Liver (tissue), 9 donors: ENCODE results near the gene PIGR. TPM values are rescaled to one million over a fixed set of nuclear protein-coding genes. Genes with fewer than 3 reads are reported as not detected.

Experiments
- DNase-seq: peaks from one replicate; pipeline ENCODE4 v3.0.0-alpha.2; 2017; ENCODE audit warnings: low spot score
- H3K27ac ChIP-seq, 2 donors: one replicate each; pipeline ENCODE4 v1.7.0; 2013; ENCODE audit warnings: inconsistent platforms in 2 of 2, low read length in 2 of 2, control low read depth in 1 of 2, low read depth in 1 of 2, mild to moderate bottlenecking in 1 of 2
- H3K27me3 ChIP-seq, 4 donors: one replicate each; pipeline versions ENCODE4 v1.6.1 to v1.7.0; 2013; ENCODE audit warnings: low read length in 3 of 4, inconsistent platforms in 1 of 4, mild to moderate bottlenecking in 1 of 4, moderate library complexity in 1 of 4; ENCODE audit not compliant: control insufficient read depth in 4 of 4, insufficient read depth in 4 of 4
- H3K36me3 ChIP-seq, 4 donors: one replicate each; pipeline versions ENCODE4 v1.6.1 to v1.7.0; 2013; ENCODE audit warnings: low read length in 3 of 4, mild to moderate bottlenecking in 3 of 4, low read depth in 1 of 4, moderate library complexity in 1 of 4; ENCODE audit not compliant: control insufficient read depth in 4 of 4, insufficient read depth in 3 of 4
- H3K4me1 ChIP-seq, 4 donors: one replicate each; pipeline versions ENCODE4 v1.6.1 to v1.7.0; 2013; ENCODE audit warnings: low read length in 3 of 4, mild to moderate bottlenecking in 3 of 4, moderate library complexity in 1 of 4; ENCODE audit not compliant: control insufficient read depth in 4 of 4, insufficient read depth in 4 of 4
- H3K4me3 ChIP-seq, 3 donors: one replicate each; pipeline versions ENCODE4 v1.6.1 to v1.7.0; 2013; ENCODE audit warnings: low read length in 3 of 3, control low read depth in 1 of 3, low read depth in 1 of 3, mild to moderate bottlenecking in 1 of 3
- H3K9ac ChIP-seq, 2 donors: one replicate each; pipeline ENCODE4 v1.7.0; 2013; ENCODE audit warnings: low read length in 2 of 2, mild to moderate bottlenecking in 2 of 2, moderate library complexity in 2 of 2, control low read depth in 1 of 2, low read depth in 1 of 2
- H3K9me3 ChIP-seq, 4 donors: one replicate each; pipeline versions ENCODE4 v1.6.1 to v1.7.0; 2013; ENCODE audit warnings: low read length in 3 of 4; ENCODE audit not compliant: control insufficient read depth in 4 of 4
- ATF3 ChIP-seq: IDR thresholded peaks from 2 replicates; pipeline ENCODE4 v1.6.1; 2016; ENCODE audit warnings: antibody characterized with exemption
- CTCF ChIP-seq: fragments of 150-350 bp; IDR thresholded peaks from 2 replicates; pipeline ENCODE4 v1.5.1; 2017; ENCODE audit warnings: improper control_type of control experiment, low read depth, low read length; ENCODE audit not compliant: missing input control
- EGR1 ChIP-seq, 2 donors: IDR thresholded peaks; 2 replicates each; pipeline ENCODE4 v1.6.1; 2016 to 2018; ENCODE audit warnings: antibody characterized with exemption in 2 of 2, low read depth in 2 of 2
- FOXA1 ChIP-seq: IDR thresholded peaks from 2 replicates; pipeline ENCODE4 v1.6.1; 2016; ENCODE audit warnings: antibody characterized with exemption
- FOXA2 ChIP-seq: IDR thresholded peaks from 2 replicates; pipeline ENCODE4 v1.6.1; 2016; ENCODE audit warnings: antibody characterized with exemption
- GABPA ChIP-seq, 2 donors: IDR thresholded peaks in 1 of 2; conservative IDR thresholded peaks in 1 of 2; 2 replicates each; pipeline ENCODE4 v1.6.1; 2016; ENCODE audit warnings: antibody characterized with exemption in 2 of 2, mild to moderate bottlenecking in 1 of 2, moderate library complexity in 1 of 2
- HNF4A ChIP-seq, 2 donors: conservative IDR thresholded peaks; 2 replicates each; pipeline ENCODE4 v1.6.1; 2016; ENCODE audit warnings: antibody characterized with exemption in 2 of 2, mild to moderate bottlenecking in 2 of 2
- HNF4G ChIP-seq: IDR thresholded peaks from 2 replicates; pipeline ENCODE4 v1.6.1; 2016; ENCODE audit warnings: antibody characterized with exemption
- JUND ChIP-seq, 2 donors: IDR thresholded peaks; 2 replicates each; pipeline ENCODE4 v1.6.1; 2016; ENCODE audit warnings: antibody characterized with exemption in 2 of 2
- MAX ChIP-seq: IDR thresholded peaks from 2 replicates; pipeline ENCODE4 v1.6.1; 2016; ENCODE audit warnings: antibody characterized with exemption
- NR2F2 ChIP-seq: IDR thresholded peaks from 2 replicates; pipeline ENCODE4 v1.6.1; 2016; ENCODE audit warnings: antibody characterized with exemption
- RAD21 ChIP-seq, 2 donors: IDR thresholded peaks; 2 replicates each; pipeline ENCODE4 v1.6.1; 2016; ENCODE audit warnings: antibody characterized with exemption in 2 of 2, mild to moderate bottlenecking in 2 of 2
- REST ChIP-seq: IDR thresholded peaks from 2 replicates; pipeline ENCODE4 v1.6.1; 2016; ENCODE audit warnings: antibody characterized with exemption, mild to moderate bottlenecking
- RXRA ChIP-seq, 2 donors: IDR thresholded peaks; 2 replicates each; pipeline ENCODE4 v1.6.1; 2017 to 2018; ENCODE audit warnings: antibody characterized with exemption in 2 of 2, mild to moderate bottlenecking in 1 of 2
- SP1 ChIP-seq: IDR thresholded peaks from 2 replicates; pipeline ENCODE4 v1.6.1; 2018; ENCODE audit warnings: antibody characterized with exemption, mild to moderate bottlenecking
- TAF1 ChIP-seq: conservative IDR thresholded peaks from 2 replicates; pipeline ENCODE4 v1.6.1; 2016; ENCODE audit warnings: antibody characterized with exemption, mild to moderate bottlenecking
- YY1 ChIP-seq: IDR thresholded peaks from 2 replicates; pipeline ENCODE4 v1.6.1; 2016; ENCODE audit warnings: antibody characterized with exemption, mild to moderate bottlenecking
- ZBTB33 ChIP-seq: IDR thresholded peaks from 2 replicates; pipeline ENCODE4 v1.6.1; 2016; ENCODE audit warnings: antibody characterized with exemption
- WGBS: extraction: QIAGEN DNeasy Blood & Tissue Kit; methylation state at CpG from one replicate; pipeline ENCODE4 v1.1.7; 2013; 5-methylcytosine and 5-hydroxymethylcytosine counted together
- polyA plus RNA-seq, 2 donors: library from polyadenylated mRNA; stranded (reverse) in 1 of 2; unstranded in 1 of 2; fragments of 200-250 nt in 1 of 2; fragments of >200 nt in 1 of 2; fragmentation: Nextera tagmentation in 1 of 2; extraction: Ambion mirVana in 1 of 2; gene quantifications; one replicate each; pipeline versions ENCODE4 v1.2.1 to v1.2.3, GENCODE V29; 2013 to 2015
- total RNA-seq, 2 donors: library from RNA; depleted of rRNA; stranded (reverse); fragments of >200 nt; gene quantifications; one replicate each; pipeline ENCODE4 v1.2.3, GENCODE V29; 2014
- donor health status: healthy.
- donor health status: healthy.
- donor health status: healthy.
- donor health status: healthy.
- donor health status: healthy.

Gene PIGR
- total and polyA plus RNA-seq, 4 donors = 0.09 to 43.3 (median 14.1) TPM

- no peaks in the 10 kb centered on the region for H3K9me3 ChIP-seq
- H3K27me3 ChIP-seq = no peaks in the 10 kb centered on the region
- no peak overlapping the region for H3K4me3 ChIP-seq
- no peaks in the 10 kb centered on the region for H3K4me1 ChIP-seq
- no peak overlapping the region for H3K27ac ChIP-seq
- TF ChIP-seq JUND (IDR thresholded peaks at IDR 0.05) = no peak
- no peak for TF ChIP-seq FOXA1
- no peak for TF ChIP-seq HNF4A (conservative IDR thresholded peaks at IDR 0.05)
- TF ChIP-seq REST = no peak
- no peak for TF ChIP-seq NR2F2
- TF ChIP-seq HNF4G = no peak
- TF ChIP-seq TAF1 = no peak
- no peak for TF ChIP-seq FOXA2
- no peak for TF ChIP-seq RAD21 (IDR thresholded peaks at IDR 0.05)
- no peak for DNase-seq
- H3K9ac ChIP-seq = no peak overlapping the region
- 83% methylated on average over 3 of the region's 3 CpGs for WGBS
- H3K36me3 ChIP-seq = no peaks in the 10 kb centered on the region
Measured at GRCh38 chr1:206986402-206986801, 40.1 kb upstream of the PIGR start.

GRCh38 chr1:206985162-206985749, 39.0 kb upstream of the PIGR start:
- Histone ChIP-seq H3K27ac (no peak overlapping the region), H3K4me3 (no peak overlapping the region), H3K9ac (no peak overlapping the region), H3K4me1 (no peaks in the 10 kb centered on the region), H3K9me3 (no peaks in the 10 kb centered on the region), H3K27me3 (no peaks in the 10 kb centered on the region), H3K36me3 (no peaks in the 10 kb centered on the region)
- no peak for DNase-seq
- TF ChIP-seq GABPA (IDR thresholded peaks at IDR 0.05 in 1 of 2, conservative IDR thresholded peaks at IDR 0.05 in 1 of 2) (no peak), FOXA1 (no peak), EGR1 (IDR thresholded peaks at IDR 0.05; ENCODE audit: low read depth in 2 of 2) (no peak), REST (no peak), JUND (IDR thresholded peaks at IDR 0.05) (no peak), RXRA (IDR thresholded peaks at IDR 0.05) (no peak), YY1 (no peak), ATF3 (no peak), CTCF (no peak), MAX (no peak), FOXA2 (no peak), RAD21 (IDR thresholded peaks at IDR 0.05) (no peak), NR2F2 (no peak), SP1 (no peak), HNF4G (no peak), HNF4A (conservative IDR thresholded peaks at IDR 0.05) (no peak), ZBTB33 (no peak), TAF1 (no peak)
- 70% methylated on average over 10 of the region's 10 CpGs for WGBS
